Activated CD4-positive, alpha-beta T cell treated with anti-CD3 and anti-CD28 coated beads, Interleukin-2, amount 50 U/mL, for 48 hours (primary cell): ENCODE results near the gene PRPS2.

Experiments
- DNase-seq, 2 experiments: peaks; one replicate each; pipeline ENCODE4 v3.0.0-alpha.2; 2020

The PRPS2 gene

DNA sequence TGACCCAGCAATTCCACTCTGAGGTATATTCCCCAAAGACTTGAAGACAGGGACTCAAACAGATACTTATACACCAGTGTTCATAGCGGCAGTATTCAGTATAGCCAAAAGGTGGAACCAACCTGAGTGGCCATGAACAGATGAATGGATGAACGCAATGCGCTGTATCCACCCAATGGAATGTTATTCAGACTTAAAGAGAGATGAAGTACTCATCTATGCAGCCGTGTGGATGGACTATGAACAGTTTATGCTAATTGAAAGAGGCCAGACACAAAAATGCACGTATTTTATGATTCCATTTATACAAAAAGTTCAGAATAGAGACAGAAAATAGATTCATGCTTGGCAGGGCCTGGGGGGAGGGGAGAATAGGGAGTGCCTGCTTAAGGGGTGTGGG lies 26.3 kb downstream of the PRPS2 start:
- no peak for DNase-seq

DNA sequence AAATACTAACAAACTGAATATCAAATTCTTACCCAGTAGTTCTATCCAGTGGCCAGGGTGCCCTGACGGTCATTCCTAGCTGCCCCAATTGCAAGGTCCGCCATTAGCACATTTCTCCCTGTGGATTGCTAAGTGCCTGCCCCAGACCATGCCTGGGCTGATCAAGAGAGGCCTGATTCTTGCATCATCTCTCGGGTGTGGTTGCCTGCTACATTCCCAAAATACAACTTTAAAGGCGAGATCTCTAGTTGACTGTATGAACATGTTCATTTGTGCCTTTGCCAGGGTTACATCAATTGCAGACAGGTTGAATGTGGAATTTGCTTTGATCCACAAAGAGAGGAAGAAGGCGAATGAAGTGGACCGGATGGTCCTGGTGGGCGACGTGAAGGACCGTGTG lies 28.0 kb downstream of the PRPS2 start:
- no peak for DNase-seq

DNA sequence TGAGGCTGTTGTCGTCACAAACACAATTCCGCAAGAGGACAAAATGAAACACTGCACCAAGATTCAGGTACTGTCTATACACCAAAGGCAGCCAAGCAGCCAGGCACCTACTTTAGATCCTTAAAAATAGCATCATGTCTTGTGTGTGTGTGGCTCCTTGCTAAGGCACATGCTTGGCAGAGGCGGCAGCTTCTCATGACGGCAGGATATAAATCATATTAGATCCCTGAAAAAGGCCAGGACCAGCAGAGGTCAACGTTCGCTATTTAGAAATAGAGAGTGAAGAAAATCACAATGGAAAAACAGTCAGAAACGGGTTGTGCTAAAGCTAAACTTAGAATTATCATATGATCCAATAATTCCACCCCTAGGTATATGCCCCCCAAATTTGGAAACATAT lies 29.5 kb downstream of the PRPS2 start:
- DNase-seq = no peak

DNA sequence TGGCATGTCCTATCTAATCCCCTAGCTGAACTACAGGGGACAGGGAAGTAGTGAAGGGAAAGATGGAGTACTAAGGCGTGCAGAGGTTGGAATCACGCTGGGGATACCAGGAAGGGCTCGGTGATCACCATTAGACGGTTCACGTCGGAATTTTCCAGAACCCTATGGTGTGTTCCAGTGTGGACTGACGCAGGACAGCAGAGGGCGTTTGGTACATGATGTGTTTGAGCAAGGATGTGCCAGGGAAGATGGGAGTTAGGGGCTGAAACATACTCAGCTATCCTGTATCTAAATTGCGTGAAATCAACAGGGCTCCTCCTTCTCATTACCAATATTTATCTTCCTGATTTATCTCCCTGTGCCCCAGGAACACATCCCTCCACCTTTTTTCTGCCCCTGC lies 33.7 kb downstream of the PRPS2 start:
- no peak for DNase-seq

DNA sequence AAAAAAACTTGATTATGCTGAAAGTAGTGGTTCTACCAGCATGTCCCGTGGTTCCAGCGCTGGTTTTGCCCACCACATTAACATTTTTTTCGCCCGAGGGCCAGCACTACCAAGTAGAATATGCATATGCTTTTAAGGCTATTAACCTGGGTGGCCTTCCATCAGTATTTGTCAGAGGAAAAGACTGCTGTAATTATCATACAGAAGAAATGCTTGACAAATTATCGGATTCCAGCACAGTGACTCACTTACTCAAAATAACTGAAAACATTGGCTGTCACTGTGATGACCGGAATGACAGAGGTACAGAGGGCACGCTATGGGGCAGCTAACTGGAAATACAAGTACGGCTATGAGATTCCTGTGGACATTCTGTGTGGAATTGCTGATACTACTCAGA lies 34.6 kb downstream of the PRPS2 start:
- no peak for DNase-seq

DNA sequence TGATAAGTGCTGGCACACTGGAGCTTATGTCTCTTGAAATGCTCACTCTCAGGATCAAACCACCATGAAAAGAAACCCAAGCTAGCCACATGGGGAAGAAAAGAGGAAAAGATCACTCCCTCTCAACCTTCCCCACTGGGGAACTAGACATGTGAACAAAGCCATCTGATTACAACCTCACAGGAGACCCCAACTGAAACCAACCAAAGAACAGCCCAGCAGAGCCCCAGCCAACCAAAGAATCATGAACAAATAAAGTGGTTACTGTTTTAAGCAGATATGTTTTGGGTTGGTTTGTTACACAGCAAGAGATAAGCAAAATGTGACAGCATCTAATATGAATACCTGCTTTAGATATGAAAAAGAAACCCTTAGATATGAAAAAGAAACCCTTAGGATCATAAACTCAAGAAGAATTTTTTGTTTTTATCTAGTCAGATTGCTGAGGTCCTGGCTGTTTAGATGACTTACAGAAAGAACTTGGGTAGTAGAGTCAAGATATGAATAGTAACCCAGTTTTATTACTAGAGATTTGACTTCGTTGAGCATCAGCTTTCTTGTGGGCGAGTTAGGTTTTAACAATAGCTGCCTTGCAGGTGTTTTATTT lies 52.0 kb downstream of the PRPS2 start:
- DNase-seq = no peak

DNA sequence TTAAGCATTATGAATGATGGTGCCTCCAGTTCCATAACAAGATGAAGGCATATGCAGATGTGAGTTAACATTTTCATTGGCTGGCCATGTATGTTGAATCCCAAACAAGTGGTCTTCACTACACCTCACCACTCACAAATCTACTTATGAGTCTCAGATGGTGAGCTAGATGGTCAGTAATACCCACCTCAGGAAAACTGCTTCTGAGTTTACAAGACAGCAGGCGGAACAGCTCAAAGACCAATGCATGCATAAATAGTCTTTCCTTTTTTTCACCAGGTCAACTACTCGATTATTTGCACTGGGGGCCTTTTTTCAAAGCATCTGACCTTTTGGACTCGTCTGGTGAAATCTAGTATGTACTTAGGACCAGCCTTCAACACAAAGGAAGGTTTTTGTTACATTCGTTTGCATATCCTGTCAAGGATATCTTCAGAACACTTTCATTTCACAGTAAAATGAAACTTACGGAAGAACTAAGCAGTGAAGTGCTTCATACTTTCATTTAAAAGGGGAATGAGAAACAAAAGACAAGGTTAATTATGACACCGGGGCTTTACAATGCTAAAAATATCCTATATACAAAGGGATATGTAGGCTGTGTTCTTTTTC lies 52.6 kb downstream of the PRPS2 start:
- DNase-seq = no peak

DNA sequence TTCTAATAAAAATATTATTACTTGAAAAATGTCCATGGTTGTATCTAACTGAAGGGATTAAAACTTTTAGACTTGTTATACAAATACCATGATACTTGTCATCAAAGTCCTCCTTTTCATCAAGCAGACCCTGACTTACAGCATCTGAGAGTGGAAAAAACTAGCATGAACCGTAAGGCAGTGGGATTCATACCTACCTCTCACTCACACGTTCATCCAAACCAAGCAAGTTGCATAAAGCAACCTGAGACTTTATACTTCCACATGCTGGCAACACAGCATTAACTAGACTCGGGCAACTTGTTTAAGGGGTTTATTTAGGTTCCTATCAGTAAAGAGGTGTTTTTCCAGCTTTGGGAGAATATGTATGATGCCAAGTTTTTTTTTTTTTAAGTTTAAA lies 53.1 kb downstream of the PRPS2 start:
- no peak for DNase-seq

DNA sequence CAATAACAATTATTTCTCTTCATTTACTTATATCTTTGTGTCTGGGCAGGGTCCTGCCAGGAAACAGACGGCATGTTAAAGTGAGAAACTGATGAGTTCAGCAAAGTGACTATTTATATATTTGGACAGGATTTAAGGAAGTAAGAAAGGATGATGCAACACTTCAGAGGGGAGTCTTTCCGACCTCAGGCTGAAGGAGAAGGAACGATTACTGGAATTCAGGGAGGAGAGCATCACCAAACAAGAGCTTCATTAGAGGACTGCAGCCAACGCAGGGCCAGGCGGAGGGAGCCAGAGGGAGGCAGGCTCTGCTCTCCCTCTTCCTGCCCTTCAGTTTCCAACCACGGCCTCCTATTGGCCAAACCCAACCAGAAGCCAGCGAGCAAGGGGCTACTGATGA lies 74.1 kb downstream of the PRPS2 start:
- no peak for DNase-seq

DNA sequence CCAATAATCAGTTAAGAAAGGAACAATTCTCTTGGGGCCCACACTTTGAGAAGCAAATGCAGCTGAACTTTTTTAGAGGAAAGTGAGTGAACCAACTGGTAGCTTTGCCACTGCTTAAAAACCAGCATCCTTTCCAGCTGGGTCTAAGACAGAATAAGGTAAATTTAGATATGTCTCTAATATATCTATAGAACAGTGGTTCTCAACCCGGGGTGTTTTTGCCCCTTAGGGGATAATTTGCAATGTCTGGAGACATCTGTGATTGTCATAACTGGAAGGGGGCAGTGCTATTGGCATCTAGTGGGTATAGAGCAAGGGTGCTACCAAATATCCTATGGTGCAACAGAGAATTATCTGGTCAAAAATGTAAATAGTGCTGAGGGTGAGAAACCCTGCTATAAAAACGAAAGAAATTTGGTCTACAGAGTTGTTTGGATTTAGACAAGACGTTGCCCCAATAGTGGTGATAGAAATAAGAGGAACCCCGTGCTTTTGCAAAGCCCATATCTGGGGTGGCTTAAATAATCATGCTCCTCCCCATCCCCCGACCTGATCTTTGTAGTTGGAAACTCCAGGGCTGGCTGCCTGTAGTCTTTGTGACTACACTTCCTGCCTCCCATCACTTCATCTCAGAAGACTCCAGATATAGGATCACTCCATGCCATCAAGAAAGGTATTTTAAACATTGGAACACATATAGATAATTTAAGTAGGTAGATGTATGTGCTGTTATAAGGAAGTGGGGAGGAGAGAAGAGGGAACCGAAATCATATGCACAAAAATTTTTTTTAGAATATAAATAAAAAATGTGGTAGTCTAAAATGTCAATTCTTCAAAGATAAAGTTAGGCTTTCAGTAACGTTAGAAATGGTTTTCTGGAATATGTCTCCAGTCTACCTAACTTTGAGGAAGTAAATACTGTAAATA lies 75.5 kb downstream of the PRPS2 start, which contains the start of gene TLR7:
TLR7 (plus strand) TSS at position 622 of the 927 bp plus-strand sequence. CDS start 507 bp downstream, outside the sequence.
- no peak for DNase-seq

DNA sequence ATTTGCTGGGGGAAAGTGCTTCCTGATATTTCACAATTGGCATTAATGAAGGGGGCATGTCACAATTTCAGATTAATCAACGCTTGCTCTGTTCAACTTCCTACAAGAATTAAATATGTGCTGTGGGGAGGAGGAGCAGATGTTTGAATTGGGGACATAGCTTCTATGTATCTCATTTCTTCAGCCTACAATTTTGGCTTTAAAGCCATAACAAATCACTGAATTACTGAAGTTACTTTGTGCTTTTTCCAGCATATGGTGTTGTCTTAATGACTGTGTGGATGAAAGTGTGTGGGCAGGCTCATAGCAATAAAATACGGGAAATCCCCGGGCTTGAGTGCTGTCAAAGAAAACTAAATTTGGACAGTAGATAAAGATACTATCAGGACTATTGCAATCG lies 76.5 kb downstream of the PRPS2 start:
- no peak for DNase-seq

DNA sequence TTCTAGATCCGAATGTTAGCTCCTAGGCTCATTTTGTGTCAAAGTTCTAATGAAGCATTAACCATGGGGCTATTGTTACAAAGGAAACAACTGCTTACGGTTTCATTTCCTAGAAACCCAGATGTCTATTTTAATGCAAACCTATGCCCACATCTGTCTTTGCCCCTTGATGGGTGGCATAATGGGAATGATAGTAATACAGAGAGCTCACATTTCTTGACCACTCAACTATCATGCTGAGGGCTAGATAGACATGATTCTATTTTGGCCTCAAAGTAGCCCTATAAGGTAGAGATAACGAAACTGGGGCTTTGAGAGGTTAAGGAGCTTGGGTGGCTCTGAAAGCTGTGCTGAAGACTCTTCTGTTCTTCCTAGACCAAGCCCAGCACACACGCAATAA lies 77.5 kb downstream of the PRPS2 start:
- no peak for DNase-seq

DNA sequence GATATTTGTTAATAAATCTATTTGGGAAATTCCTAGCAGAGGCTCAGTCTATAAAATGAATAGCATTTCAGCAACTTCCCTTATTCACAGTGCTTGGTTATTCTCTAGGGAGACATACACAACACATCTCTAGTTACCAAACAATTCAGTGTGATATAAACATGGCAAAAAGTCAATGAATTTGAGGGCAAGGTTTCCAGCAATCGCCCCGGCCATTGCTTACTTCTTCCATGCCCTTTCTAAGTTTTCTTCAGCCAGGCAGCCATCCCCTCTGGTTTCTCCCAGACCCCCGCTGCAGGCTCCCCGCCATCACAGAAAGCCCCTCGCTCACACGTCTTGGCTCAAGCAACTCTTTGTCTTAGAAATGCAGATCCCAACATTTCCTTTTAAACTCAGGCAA lies 80.0 kb downstream of the PRPS2 start:
- no peak for DNase-seq

DNA sequence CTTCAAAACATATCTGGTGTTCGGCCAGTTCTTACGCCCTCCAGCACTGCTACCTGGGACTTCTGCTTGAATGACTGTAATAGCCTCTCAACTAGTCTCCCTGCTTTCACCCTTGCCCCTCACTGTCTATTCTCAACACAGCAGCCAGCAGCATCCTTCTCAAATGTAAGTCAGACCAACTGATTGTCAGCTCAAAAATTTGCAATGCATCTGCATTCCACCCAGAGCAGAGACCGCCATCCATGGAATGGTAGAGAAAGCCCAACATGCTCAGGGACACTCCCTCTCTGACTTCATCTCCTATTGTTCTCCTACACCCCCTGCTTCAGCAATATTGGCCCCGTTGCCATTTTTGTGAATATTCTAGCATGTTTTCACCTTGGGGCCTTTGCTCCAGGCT lies 81.5 kb downstream of the PRPS2 start:
- no peak for DNase-seq
